Right atrium auricular region (tissue), 2 donors: Measurements from ENCODE around the gene OPN1SW. TPM values are rescaled to one million over a fixed set of nuclear protein-coding genes. Genes with fewer than 3 reads are reported as not detected.

Experiments used
- DNase-seq: peaks from one replicate; pipeline ENCODE4 v3.0.0-alpha.2; 2019; ENCODE audit warnings: low spot score
- H3K27ac ChIP-seq, 2 donors: fragments of 200-600 bp; sonication (generic); 1 replicate in 1 of 2; 2 replicates in 1 of 2; pipeline ENCODE4 v1.5.1; 2016 to 2019
- H3K27me3 ChIP-seq, 2 donors: fragments of 200-600 bp; sonication (generic); one replicate each; pipeline versions ENCODE4 v1.5.1 to v1.6.0; 2017 to 2019
- H3K36me3 ChIP-seq: fragments of 200-600 bp; sonication (generic); one replicate; pipeline ENCODE4 v1.5.1; 2016
- H3K4me1 ChIP-seq, 2 donors: fragments of 200-600 bp; sonication (generic); one replicate each; pipeline versions ENCODE4 v1.5.1 to v1.6.0; 2017 to 2019
- H3K4me3 ChIP-seq, 2 donors: fragments of 200-600 bp; sonication (generic); 1 replicate in 1 of 2; 2 replicates in 1 of 2; pipeline ENCODE4 v1.5.1; 2017 to 2019; ENCODE audit warnings: mild to moderate bottlenecking in 1 of 2, moderate library complexity in 1 of 2
- H3K9me3 ChIP-seq, 2 donors: fragments of 200-600 bp; sonication (generic); one replicate each; pipeline ENCODE4 v1.5.1; 2019
- total RNA-seq, 2 donors: library from RNA; depleted of rRNA; stranded (reverse); fragments of >200 nt; gene quantifications; one replicate each; pipeline ENCODE4 v1.1.0, GENCODE V29; 2016
- TF ChIP-seq, protein P1 (sequence below), 2 donors: fragments of 200-600 bp; sonication (generic); IDR thresholded peaks; one replicate each; pipeline ENCODE4 v1.5.1; 2019; ENCODE audit warnings: antibody characterized with exemption in 2 of 2

OPN1SW gene
- total RNA-seq, 2 donors from 2014 or later: not detected

DNA sequence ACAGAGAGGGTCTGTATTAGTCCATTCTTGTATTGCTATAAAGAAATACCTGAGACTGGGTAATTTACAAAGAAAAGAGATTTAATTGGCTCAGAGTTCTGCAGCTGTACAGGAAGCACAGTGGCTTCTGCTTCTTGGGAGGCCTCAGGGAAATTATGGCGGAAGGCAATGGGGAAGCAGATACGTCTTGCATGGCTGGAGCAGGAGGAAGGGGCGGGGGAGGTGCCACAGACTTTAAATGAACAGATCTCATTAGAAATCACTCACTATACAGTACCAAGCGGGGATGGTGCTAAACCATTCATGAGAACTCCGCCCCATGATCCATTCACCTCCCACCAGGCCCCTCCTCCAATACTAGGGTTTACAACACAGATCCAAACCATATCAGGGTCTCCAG, 40.2 kb downstream of the OPN1SW start:
- DNase-seq: no peak
- no peak overlapping the region for H3K27ac ChIP-seq
- H3K27me3 ChIP-seq: no peaks in the 10 kb centered on the region
- H3K4me1 ChIP-seq: peaks cover 0 to 16% of the 10 kb centered on the region in 2 donors
- TF ChIP-seq, protein P1, sequence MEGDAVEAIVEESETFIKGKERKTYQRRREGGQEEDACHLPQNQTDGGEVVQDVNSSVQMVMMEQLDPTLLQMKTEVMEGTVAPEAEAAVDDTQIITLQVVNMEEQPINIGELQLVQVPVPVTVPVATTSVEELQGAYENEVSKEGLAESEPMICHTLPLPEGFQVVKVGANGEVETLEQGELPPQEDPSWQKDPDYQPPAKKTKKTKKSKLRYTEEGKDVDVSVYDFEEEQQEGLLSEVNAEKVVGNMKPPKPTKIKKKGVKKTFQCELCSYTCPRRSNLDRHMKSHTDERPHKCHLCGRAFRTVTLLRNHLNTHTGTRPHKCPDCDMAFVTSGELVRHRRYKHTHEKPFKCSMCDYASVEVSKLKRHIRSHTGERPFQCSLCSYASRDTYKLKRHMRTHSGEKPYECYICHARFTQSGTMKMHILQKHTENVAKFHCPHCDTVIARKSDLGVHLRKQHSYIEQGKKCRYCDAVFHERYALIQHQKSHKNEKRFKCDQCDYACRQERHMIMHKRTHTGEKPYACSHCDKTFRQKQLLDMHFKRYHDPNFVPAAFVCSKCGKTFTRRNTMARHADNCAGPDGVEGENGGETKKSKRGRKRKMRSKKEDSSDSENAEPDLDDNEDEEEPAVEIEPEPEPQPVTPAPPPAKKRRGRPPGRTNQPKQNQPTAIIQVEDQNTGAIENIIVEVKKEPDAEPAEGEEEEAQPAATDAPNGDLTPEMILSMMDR (IDR thresholded peaks at IDR 0.05): no peak
- H3K9me3 ChIP-seq: no peaks in the 10 kb centered on the region
- H3K36me3 ChIP-seq: no peaks in the 10 kb centered on the region
- no peak overlapping the region for H3K4me3 ChIP-seq

DNA sequence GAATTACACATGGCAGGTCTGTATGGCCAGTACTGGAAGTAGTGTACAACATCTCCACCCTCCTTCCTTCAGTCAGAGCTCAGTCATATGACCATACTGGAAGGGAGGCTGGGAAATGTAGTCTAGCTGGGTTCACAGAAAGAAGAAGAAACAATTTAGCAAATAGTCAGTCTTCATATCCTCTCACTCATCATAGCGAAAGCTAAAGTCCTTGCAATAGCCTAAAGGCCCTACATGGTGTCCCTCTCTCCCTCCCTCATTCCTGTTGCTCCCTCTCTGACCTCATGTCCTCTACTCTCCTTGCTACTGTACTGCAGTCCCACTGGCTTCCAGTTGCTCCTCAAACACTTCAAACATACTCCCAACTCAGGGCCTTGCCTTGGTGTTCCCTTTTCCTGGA, 40.7 kb downstream of the OPN1SW start:
- no peaks in the 10 kb centered on the region for H3K27me3 ChIP-seq
- H3K27ac ChIP-seq: no peak overlapping the region
- peaks cover 0 to 11% of the 10 kb centered on the region in 2 donors for H3K4me1 ChIP-seq

DNA sequence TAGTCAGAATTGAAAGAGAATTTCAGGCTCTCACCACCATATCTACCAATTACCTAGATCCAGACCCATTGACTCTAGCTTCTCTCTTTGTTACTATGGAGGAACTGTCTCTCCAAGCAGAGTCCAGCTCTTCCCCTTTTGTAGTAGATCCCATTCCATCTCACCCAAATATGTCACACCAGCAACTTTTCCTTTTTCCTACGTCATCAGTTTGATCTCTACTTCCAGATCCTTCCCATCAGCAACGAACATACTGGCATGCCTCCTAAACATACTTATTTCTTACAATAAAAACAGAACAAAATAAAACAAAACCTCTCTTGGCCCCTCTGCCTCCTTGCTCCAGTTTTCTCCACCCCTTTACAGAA, 42.3 kb downstream of the OPN1SW start:
- no peak overlapping the region for H3K27ac ChIP-seq
- DNase-seq: no peak
- TF ChIP-seq, protein P1 (IDR thresholded peaks at IDR 0.05): no peak
- no peak overlapping the region for H3K4me3 ChIP-seq
- peaks cover 0 to 6% of the 10 kb centered on the region in 2 donors for H3K4me1 ChIP-seq
- H3K9me3 ChIP-seq: no peaks in the 10 kb centered on the region
- H3K27me3 ChIP-seq: no peaks in the 10 kb centered on the region
- H3K36me3 ChIP-seq: no peaks in the 10 kb centered on the region

More for the DNA sequence above, 40.7 kb downstream of the OPN1SW start:
- Histone ChIP-seq H3K4me3 (no peak overlapping the region), H3K36me3 (no peaks in the 10 kb centered on the region), H3K9me3 (no peaks in the 10 kb centered on the region)
- TF ChIP-seq, protein P1 (IDR thresholded peaks at IDR 0.05): no peak
- no peak for DNase-seq

DNA sequence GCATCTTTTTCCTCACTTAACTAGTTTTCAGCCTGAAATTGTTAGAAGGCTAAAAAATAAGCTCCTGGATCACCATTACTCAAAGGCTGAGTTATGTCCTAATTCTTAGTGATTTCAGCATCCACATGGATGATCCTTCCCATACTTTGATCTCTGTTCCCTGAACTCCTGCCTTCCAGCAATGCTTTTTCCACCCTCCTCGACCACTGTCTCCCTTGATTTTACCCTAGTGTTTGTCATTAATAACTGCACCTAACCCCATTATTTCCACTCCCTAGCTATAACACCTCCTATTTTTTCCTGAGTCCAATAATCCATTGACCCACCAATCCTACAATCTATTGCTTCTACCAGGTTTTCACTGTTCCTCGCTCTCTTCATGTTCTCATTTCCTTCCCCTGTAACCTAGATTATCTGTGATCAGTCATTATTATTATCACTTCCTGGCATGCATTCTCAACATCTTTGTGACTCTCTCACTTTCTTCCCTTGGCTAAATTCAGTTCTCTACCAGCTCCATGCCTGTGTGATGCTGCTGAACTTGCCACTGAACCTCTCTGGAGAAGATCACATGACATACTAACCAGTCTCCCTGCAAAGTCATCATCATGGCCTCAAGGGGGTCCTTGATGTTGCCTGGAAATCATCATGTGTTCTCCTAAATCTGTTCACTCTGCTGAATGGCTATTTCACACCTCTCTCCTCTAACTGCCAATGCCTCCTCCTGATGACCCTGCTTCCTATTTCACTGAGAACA, 42.9 kb downstream of the OPN1SW start:
- no peaks in the 10 kb centered on the region for H3K27me3 ChIP-seq
- DNase-seq: no peak
- H3K4me3 ChIP-seq: no peak overlapping the region
- H3K9me3 ChIP-seq: no peaks in the 10 kb centered on the region
- no peaks in the 10 kb centered on the region for H3K36me3 ChIP-seq
- H3K4me1 ChIP-seq: peaks cover 0 to under 1% of the 10 kb centered on the region in 2 donors
- no peak overlapping the region for H3K27ac ChIP-seq
- TF ChIP-seq, protein P1 (IDR thresholded peaks at IDR 0.05): no peak

DNA sequence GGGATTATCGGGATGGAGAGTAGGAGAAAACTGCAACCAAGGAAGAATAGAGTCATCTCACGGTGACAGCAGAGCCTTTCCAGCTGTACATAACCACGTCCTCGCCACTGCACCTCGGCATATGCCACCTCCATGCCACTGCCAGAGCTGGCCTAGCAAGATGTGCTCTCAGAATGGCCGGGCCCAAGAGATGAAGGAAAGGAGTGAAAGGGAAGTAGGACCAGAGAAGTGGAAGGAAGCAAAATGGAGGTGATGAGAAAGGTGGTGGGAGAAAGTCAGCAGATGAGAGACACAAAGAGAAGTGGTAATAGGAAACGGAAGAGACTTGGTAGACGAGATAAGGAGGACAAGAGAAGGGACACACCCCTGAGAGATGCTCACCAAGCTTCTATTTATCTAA, 44.4 kb downstream of the OPN1SW start:
- no peak overlapping the region for H3K27ac ChIP-seq
- H3K4me1 ChIP-seq: no peaks in the 10 kb centered on the region
- no peaks in the 10 kb centered on the region for H3K27me3 ChIP-seq
- H3K36me3 ChIP-seq: no peaks in the 10 kb centered on the region
- no peak overlapping the region for H3K4me3 ChIP-seq
- no peak for DNase-seq
- TF ChIP-seq, protein P1 (IDR thresholded peaks at IDR 0.05): no peak
- H3K9me3 ChIP-seq: no peaks in the 10 kb centered on the region

DNA sequence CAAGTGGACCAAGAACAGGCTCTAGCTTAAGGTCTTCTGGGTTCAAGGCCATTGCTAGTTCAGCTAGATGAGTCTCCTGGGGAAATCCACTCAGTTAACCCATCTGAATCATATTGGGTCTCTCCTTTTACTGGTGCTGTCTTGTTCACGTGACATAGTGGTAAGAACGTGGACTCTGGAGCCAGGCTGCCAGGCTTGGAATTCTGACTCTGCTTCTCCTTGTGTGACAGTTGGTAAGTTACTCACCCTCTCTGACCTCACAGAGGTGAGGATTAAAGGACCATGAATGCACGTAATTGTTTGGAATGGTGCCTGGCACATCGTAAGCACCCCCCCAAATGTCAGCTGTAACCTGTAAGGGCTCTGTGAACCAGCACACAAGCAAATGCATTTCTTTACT, 46.1 kb downstream of the OPN1SW start:
- H3K36me3 ChIP-seq: no peaks in the 10 kb centered on the region
- no peaks in the 10 kb centered on the region for H3K9me3 ChIP-seq
- DNase-seq: no peak
- H3K4me3 ChIP-seq: no peak overlapping the region
- TF ChIP-seq, protein P1 (IDR thresholded peaks at IDR 0.05): no peak
- H3K4me1 ChIP-seq: no peaks in the 10 kb centered on the region
- H3K27me3 ChIP-seq: no peaks in the 10 kb centered on the region
- no peak overlapping the region for H3K27ac ChIP-seq
